ENCODE results near the gene BPHL. TPM values are rescaled to one million over a fixed set of nuclear protein-coding genes. Genes with fewer than 3 reads are reported as not detected.
"Not testable (repeated sequence)": the region's sequence is repeated elsewhere in the genome, so short reads cannot be mapped to it uniquely, and the experiment has no call there.

Gene BPHL
- total and polyA plus RNA-seq, 7 donors: 6.7 to 22.8 (median 9.0) TPM

GRCh38 chr6:3195420-3195694 is 76.8 kb downstream of the BPHL start:
- Histone ChIP-seq H3K27ac (peak overlapping the region; percentile 30), H3K27me3 (ENCODE audit: insufficient read depth in 3 of 3, low read length in 2 of 3) (no peaks in the 10 kb centered on the region), H3K9me3 (no peaks in the 10 kb centered on the region), H3K36me3 (ENCODE audit: insufficient read depth in 1 of 2, low read depth in 1 of 2) (no peaks in the 10 kb centered on the region), H3K4me3 (no peak overlapping the region), H3K4me1 (no peaks in the 10 kb centered on the region)
- no peak for ATAC-seq
- no peak for DNase-seq
- intact Hi-C loops (cut with DNase I): no loop called here
- TF ChIP-seq CTCF (IDR thresholded peaks at IDR 0.05): no peak
- 74 to 79% (median 78%) methylated on average over 5 of the region's 5 CpGs for WGBS, 3 donors

GRCh38 chr6:3195695-3196497 is 77.4 kb downstream of the BPHL start:
- 70 to 79% (median 71%) methylated on average over 16 of the region's 16 CpGs for whole genome bisulfite sequencing, 3 donors
- H3K36me3 ChIP-seq (ENCODE audit: insufficient read depth in 1 of 2, low read depth in 1 of 2): no peaks in the 10 kb centered on the region
- intact Hi-C loops (cut with DNase I): no loop called here
- TF ChIP-seq CTCF (IDR thresholded peaks at IDR 0.05): peak; percentile 13
- no peak overlapping the region for H3K4me3 ChIP-seq
- H3K27me3 ChIP-seq (ENCODE audit: insufficient read depth in 3 of 3, low read length in 2 of 3): no peaks in the 10 kb centered on the region
- no peak overlapping the region for H3K27ac ChIP-seq
- no peak for DNase-seq
- no peak for ATAC-seq
- no peaks in the 10 kb centered on the region for H3K4me1 ChIP-seq
- H3K9me3 ChIP-seq: no peaks in the 10 kb centered on the region

- intact Hi-C loops (cut with DNase I): no loop called here
- Histone ChIP-seq H3K27ac (no peak overlapping the region), H3K9me3 (no peaks in the 10 kb centered on the region), H3K4me3 (no peak overlapping the region), H3K4me1 (no peaks in the 10 kb centered on the region), H3K36me3 (ENCODE audit: insufficient read depth in 1 of 2, low read depth in 1 of 2) (no peaks in the 10 kb centered on the region), H3K27me3 (ENCODE audit: insufficient read depth in 3 of 3, low read length in 2 of 3) (no peaks in the 10 kb centered on the region)
- WGBS, 3 donors: 83 to 89% (median 86%) methylated on average over 5 of the region's 5 CpGs
- no peak for TF ChIP-seq CTCF (IDR thresholded peaks at IDR 0.05)
- DNase-seq (no peak), ATAC-seq (no peak)
Observed at GRCh38 chr6:3196770-3197169, 78.3 kb downstream of the BPHL start.

- H3K27ac ChIP-seq; intact Hi-C loops (cut with DNase I); H3K4me1 ChIP-seq; ATAC-seq; DNase-seq; H3K4me3 ChIP-seq; H3K36me3 ChIP-seq (ENCODE audit: insufficient read depth in 1 of 2, low read depth in 1 of 2); H3K27me3 ChIP-seq (ENCODE audit: insufficient read depth in 3 of 3, low read length in 2 of 3); H3K9me3 ChIP-seq: not testable (repeated sequence)
- 84 to 94% (median 86%) methylated on average over 4 of the region's 5 CpGs for WGBS, 3 donors
Observed at GRCh38 chr6:3197734-3198133, 79.2 kb downstream of the BPHL start.

DNA sequence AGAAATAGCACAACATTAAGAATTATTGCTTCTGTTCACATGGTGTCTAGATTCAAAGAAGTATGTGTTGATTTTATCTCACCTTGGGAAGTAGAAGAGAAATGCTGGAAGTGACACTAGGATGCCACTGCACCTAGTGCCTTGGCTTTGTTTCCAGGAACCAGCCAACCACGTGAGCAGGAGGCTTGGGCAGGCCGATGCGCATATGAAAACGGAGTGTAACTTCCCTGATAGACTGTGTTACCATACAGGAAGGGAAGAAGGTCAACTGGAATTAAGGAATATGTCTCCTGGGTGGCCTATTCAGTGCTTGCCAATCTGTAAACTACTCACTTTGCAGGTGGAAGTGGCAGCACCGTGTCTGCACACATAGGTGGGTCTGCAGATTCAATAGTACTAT is 80.9 kb downstream of the BPHL start:
- ATAC-seq (no peak), DNase-seq (no peak)
- H3K36me3 ChIP-seq (ENCODE audit: insufficient read depth in 1 of 2, low read depth in 1 of 2): no peaks in the 10 kb centered on the region
- TF ChIP-seq CTCF (IDR thresholded peaks at IDR 0.05): no peak
- H3K27me3 ChIP-seq (ENCODE audit: insufficient read depth in 3 of 3, low read length in 2 of 3): no peaks in the 10 kb centered on the region
- no peaks in the 10 kb centered on the region for H3K9me3 ChIP-seq
- no peaks in the 10 kb centered on the region for H3K4me1 ChIP-seq
- no peak overlapping the region for H3K4me3 ChIP-seq
- intact Hi-C loops (cut with DNase I): no loop called here
- 73 to 80% (median 77%) methylated on average over 5 of the region's 5 CpGs for WGBS, 3 donors
- H3K27ac ChIP-seq: no peak overlapping the region

Data from psoas muscle (tissue), 8 donors.